Left kidney (tissue), 8 donors: ENCODE measurements around the gene GSX1. TPM values are rescaled to one million over a fixed set of nuclear protein-coding genes. Genes with fewer than 3 reads are reported as not detected.
A peak's percentile ranks its signal among the peaks of the same experiment; 100 is the strongest.
"Not testable (repeated sequence)": the region's sequence is repeated elsewhere in the genome, so short reads cannot be mapped to it uniquely, and the experiment has no call there.

Source experiments
- DNase-seq: peaks from one replicate; pipeline ENCODE4 v3.0.0-alpha.2; 2013
- long read RNA-seq, 8 donors: transcript quantifications; one replicate each; lab custom pipeline, GENCODE V29; 2026
- polyA plus RNA-seq: library from polyadenylated mRNA; unstranded; fragments of 120-200 nt; gene quantifications from one replicate; pipeline ENCODE4 v1.2.1, GENCODE V29; 2013; ENCODE audit not compliant: insufficient read length

The GSX1 gene
- polyA plus RNA-seq = not detected
- long read RNA-seq, donor 1 = 0 reads
- long read RNA-seq, donor 2 = 0 reads
- long read RNA-seq, donor 3 = 0 reads
- long read RNA-seq, donor 4 = 0 reads
- long read RNA-seq, donor 5 = 0 reads
- long read RNA-seq, donor 6 = 0 reads
- long read RNA-seq, donor 7 = 0 reads
- long read RNA-seq, donor 8 = 0 reads

DNA sequence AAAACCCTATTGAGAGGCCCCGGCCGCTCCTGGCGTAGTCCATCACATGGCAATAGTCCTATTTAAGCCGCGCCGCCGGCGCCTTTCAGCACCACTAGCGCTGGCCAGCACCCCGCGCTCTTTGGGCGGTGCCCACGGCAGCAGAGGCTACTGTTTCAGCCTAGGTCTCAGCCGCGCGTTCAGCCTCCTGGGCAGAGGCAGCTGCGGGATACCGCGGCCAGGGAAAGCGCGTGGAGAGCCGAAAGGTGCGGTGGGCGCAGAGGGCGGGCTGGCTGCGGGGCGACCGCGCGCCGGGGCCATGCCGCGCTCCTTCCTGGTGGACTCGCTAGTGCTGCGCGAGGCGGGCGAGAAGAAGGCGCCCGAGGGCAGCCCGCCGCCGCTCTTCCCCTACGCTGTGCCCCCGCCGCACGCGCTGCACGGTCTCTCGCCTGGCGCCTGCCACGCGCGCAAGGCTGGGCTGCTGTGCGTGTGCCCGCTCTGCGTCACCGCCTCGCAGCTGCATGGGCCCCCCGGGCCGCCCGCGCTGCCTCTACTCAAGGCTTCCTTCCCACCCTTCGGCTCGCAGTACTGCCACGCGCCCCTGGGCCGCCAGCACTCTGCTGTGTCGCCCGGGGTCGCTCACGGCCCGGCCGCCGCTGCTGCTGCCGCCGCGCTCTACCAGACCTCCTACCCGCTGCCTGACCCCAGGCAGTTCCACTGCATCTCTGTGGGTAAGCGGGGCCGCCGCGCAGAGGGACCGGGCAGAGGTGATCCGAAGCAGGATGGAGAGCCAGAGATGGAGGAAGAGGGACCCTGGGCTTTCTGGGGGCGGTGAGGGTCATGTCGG is at the start of gene GSX1:
TSS of gene GSX1 (plus strand) at position 91 of the 826 bp plus-strand sequence. CDS start at position 299, 208 bp downstream.
- DNase-seq = peak; percentile 79

DNA sequence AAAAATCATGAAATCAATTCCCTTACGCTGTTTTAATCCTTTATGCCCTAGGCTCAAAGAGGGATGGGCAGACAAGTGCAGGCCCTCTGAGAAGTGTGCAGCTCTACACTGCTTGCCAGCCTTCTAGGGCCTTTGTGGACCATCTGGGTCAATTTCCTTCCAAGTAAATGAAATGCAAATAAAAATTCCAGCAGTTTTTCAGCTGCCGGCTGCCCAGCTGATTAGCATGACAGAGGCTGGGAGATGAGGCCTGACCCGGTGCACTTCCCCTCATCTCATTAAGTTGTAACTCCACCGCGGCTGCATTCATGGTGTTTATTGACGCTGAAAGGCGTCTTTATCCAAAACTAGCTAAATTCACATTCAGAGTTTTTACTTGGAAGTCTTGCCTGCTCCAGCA is 47.5 kb upstream of the GSX1 start:
- no peak for DNase-seq

DNA sequence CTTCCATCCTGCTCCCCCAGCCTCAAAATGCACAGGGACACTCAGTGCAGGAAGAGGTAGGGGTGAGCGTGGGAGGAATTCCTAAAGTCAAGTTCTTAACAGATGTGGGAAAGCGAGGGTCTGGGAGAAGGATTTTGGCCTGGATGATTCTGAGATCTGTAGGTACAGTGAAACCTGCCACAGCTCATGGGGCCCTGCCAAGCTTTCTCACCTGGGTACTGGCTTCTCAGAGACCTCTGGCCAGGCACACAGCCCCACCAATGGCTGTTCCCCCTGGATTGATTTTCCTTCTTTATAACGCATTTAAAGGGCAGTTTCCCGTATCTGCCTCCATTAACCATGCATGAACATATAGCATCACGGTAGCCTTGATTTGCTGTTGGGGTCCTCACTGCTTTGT is 47.0 kb upstream of the GSX1 start:
- no peak for DNase-seq

DNA sequence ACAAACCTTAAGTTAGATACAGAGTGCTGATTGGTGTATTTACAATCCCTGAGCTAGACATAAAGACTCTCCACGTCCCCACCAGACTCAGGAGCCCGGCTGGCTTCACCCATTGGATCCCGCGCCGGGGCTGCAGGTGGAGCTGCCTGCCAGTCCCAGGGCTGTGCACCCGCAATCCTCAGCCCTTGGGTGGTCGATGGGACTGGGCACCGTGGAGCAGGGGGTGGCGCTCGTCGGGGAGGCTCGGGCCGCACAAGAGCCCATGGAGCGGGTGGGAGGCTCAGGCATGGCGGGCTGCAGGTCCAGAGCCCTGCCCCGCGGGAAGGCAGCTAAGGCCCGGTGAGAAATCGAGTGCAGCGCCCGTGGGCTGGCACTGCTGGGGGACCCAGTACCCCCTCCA is 44.1 kb upstream of the GSX1 start:
- not testable (repeated sequence) for DNase-seq

DNA sequence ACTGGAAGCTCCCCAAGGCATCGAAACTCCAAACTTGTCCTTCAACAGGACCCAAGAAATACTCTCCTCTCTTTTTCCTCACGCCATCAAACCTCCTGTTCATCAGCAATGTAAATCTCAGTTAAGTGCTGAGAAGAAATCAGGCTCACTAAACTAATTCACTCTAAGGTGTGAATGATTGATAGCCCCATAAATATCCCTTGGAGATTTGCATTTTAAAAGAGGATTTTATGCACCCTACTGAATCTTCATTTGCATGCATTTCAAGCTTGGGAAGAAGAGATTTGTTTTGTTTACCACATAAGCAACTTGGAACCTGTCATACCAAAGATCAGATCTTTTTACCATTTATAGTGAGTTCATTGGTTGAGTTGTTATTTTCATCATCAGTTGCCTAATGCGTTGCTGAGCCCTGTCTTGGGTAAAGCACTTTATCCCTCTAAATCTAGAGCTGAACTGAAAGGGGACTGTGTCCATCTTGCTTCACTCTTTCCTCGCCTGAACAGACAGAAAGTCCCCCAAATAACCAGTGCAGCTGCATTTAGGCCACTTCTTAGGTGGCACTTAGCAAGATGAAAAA is 40.2 kb upstream of the GSX1 start:
- DNase-seq = no peak

DNA sequence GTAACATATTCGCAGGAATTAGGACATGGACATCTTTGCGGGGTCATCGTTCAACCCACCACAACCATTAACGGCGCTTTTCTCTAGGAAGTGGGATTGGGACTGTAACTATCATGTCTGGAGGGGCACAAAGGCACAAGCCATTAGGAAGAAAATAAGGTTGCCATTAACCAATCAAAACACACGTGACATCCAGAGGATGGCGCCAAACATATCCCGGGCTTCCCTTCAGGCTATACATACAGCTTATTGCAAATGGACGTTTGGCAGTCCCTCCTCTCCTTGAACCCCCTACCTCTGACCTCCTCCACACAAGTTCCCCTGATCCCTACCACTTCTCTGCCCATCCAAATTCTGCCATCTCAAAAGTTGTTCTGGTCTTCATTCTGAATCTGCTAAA is 26.6 kb upstream of the GSX1 start:
- DNase-seq = no peak

DNA sequence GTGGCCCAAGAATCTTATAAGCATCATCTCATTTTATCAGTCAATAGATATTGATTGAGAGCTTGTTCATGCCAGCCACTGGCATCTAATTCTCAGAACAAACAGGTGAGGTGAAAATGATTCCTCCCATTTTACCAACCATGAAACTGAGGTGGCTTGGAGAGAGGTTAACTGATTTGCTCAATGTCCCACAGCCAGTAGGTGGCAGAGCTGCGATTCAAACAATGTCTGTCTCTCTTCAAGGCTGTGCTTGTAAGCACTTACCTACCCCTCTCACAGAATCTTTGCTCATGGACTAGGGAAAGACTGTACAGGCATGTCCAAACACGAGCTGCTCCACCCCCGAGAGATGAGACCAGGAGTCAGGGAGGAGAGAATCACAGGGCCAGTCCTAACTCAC is 21.5 kb upstream of the GSX1 start:
- DNase-seq = no peak

DNA sequence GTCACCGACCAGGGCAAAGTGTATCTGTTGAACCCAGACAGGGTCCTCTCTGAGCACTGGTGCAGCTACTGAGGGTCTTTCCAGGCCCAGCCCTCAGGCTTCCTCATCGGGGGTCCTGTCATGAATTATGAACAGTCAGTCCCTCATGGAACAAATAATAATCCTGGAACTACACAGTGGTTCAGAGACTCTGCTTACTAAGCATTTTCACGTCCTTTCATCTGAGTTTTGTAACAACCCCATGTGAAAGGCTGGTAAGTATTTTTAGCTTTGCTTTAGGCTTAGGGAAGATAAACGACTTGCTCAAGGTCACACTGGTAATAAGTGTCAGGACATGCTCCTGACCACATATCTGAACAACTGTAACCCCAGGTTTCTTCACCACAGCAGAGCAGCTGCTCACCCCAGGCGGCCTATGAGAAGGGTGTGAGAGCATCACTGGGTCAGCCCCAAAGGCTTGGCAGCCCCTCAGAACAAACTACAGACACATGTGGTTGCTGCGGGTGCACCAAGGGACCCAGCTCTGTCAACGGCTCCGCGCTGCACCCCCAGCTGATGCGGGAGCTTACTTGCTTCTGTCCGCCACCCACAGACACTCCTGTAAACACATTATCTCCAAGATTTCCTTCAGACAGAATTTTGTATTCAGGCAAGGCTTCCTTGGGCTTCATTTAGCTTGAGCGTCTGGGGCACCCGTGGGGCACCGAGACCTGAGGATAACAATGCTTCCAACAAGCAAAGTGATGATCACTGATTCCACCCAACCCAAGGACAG is 19.4 kb upstream of the GSX1 start:
- DNase-seq = no peak

DNA sequence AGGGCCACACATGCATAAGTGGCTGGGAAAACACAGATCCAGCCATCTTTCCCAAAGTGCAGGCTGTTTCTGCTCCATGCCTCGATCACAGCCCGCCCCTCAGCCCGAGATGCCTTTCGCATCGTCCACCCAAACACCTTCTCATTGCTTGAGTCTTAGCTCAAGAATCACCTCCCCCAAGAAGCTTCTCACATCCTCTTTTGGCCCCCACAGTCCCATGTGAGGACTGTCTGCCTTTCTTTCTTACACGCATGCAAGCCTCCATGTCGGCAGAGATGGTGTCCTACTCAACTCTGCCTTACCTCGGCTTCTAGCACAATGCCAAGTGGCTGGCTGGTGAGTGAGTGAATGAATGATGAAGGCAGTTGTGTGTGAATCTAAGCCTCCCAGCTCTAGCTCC is 18.1 kb upstream of the GSX1 start:
- no peak for DNase-seq

DNA sequence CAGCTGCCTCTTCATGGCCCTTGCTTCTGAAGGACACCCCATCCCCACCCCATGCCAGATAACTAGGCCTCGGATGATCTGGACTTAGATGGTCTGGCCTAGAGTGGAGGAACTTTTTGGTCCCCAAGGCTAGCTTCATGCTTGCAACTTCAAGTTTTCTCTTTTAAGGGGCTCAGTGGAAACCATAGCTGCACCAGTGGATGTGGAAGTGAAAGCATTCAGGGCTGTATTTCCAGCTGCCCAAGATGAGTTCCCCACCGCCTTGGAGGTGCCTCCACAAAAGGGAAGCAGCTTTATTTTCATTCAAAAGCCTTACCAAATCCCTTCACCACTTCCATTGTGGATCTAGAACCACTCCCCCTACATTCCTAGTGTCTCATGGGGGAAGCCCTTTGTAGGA is 17.6 kb upstream of the GSX1 start:
- no peak for DNase-seq

DNA sequence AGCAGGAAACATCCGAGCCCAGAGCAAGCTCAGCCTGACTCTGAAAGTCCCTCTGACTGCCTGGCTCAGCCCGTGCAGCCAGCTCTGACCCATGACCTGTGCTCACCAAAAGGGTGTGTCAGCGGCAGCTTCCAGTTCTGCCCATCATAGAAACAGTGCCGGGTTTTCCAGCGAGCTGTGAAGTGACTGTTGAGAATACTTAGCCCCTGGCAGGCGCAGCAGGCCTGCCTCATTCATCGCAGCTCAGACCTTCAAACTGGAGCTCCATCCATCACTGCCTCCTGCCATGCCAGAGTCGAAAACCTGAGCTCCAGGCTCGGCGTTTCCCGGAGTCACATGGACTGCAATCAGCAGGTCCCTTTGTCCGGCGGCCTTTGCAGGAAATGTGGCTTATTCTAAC is 16.3 kb upstream of the GSX1 start:
- no peak for DNase-seq

DNA sequence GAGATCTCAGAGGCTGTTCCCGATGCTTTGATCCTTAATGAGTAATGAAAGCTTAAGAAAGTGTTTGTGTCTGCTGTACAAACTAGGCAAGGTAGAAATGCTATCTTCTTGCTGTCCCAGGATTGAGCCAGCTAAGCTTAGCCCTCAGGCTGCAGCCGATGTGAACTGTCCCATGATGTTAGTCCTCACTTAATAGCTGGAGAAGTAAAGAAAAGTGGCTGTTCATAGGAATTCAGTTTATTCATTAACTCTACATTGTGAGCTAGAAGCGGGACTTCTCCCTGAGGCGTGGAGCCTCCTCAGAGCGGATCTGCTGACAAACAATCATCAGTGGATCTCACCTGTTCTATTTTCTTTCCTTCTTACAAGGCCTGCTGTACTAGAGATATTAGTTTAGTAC is 10.1 kb upstream of the GSX1 start:
- no peak for DNase-seq

DNA sequence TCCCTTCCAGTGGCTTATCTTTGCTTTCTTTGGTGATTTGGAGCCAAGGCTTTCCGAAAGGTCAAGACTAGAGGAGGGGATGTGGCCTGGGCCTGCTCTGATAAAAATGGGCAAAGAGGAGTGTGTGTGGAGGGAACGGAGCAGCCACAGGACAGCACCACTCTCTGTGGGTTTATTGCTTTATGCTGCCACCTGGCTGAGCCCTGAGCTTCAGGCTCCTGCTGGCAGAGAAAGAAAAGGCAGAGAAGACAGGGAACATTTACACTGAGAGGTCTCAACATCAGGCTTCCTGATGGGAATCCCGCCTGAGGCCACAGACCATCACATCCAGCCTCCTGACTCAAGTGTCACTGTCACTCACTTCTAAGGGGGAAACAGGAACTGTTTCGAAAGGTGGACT is 9.2 kb upstream of the GSX1 start:
- no peak for DNase-seq

DNA sequence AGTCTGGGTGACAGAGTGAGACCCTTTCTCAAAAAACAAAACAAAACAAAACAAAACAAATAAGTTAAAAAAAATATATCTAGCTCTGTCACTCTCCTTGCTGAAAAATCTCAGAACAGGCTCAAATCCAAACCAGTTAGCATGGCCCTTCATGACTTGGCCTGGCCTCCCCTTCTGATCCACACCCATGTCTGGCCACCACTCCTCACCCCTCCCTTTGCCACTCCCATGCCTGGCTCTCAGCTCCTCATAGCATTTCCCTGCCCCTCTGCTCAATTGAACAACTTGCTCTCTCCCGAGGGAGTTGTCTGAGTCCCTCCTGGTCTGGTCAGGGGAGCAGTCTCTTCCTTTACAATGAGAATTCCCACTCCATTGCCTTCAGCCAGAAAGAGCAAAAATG is 4.0 kb upstream of the GSX1 start:
- DNase-seq = no peak

DNA sequence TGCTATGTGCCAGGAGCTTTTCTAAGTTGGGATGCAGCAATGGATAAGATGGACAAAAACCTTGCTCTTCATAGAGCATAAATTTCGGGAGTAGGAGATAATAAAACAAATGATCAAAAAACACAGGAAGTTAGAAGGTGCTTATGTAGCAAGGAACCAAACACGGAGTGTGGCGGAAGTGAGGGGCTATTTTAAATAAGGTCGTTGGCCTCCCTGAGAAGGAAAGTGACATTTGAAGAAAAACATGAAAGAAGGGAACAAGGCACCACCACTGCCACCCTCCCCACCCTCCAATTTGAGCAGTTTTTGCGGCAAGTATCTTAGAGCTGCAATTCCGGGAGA is 3.2 kb upstream of the GSX1 start:
- no peak for DNase-seq

DNA sequence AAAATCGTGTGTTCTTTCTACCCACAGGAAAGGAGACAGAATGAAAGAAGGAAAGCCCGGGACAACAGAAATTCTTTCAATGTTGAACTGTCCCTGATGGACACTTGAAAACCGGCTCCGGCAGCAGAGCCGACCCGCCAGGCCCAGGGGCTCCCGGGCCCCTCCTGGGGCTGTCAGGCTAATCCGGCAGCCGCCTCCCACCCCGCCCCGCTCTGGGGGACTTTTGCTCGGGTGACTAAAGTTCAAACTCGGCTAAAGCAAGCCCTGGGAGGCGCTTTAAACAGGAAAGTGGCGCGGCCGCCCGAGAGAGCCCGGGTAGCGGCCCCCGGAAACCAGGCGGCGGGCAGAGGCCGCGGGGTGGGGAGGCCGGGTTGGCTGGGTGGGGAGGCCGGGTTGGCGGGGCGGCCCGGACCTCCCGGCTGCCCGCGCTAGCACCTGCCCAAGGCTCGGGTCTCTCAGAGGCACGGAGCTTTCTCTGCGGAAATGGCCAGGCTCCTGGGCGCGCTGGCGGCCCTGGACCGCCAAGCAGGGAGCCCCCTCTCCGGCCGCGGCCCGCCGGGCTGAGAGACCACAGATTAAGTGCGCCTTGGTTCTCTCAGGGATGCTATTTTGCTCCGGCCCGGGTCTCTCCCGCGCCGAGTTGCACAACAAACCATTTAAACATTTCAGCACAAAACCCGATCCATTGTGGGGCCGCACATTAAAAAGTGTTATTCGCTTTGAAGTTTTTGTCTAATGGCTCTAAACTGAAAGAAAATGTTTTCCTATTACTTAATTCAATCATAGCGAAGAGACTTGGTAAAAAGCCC is 2.6 kb upstream of the GSX1 start:
- no peak for DNase-seq

DNA sequence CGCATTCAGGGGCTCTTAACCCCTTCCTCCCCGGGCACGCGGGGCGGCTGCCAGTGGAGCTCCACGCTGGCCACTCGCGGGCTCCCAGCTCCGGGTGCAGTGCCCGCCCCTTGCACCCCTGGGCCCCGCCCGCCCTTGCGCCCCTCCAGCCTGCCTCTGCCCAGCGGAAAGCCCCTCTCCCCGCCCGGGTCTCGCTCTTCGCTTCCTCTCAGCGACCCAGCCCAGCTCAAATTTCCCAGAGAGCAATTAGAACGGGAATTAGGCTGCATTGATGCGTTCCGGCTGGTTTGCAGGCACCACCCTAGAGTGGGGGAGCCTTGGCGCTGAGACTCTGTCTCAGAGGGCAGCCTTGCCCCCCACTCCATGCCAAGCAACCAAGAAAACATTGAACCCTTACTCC is 1.8 kb upstream of the GSX1 start:
- no peak for DNase-seq

DNA sequence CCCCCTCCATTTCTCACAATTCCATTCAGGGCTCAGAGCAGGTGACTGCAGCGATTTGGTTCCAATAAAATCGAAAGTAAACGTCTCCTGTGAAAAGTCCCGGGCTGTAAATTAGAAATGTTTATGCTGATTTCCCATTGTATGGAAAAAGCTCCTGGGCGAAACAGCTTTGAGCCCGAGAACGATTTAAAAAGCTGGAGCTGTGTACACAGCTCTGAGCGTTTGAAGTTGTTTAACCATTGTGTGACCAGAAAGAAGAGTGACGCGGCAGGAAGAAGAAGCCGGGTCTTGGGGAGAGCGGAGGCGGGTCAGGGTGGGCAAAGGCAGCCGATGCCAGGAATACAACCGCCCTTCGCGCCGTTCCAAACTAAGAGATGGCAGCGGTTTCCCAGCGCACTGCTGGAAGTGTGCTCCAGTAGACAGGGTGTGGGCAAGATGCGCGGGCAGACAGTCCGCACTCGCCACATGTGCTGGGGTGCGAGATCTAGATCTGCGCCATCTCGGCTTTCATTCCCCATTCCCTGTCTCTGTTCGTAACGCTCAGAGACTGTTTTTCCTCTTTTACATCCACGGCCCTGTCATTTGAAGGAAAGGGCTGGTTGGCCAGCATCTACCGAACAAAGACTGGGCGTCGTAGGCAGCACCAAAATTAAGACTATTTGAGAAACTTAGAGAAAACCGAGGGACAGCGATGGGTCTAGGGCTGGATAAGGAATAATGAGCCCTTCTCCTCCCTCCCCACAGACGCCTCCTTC is 960 bp upstream of the GSX1 start:
- no peak for DNase-seq

DNA sequence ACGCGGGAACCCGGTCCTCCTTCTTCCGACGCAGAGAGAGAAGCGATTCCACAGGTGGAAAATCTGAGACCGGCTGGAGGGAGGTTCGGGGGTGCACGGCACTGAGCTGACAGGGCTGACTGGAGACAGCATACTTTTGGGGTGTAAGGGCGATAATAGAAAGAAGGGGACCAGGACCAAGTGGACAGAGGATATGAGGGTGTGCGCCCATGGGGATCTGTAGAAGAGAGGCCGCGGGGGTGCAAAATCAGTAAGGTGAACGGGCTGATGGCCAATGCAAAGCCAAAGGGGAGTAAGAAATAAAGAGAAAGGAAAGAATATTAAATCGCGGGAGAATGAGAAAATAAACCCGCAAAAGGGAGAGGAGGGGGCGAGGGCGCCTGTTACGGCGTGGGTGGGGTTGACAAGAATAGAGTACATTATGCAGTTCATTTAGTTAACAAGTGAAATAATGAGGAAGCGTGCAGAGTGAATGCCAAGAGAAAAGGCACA is 336 bp upstream of the GSX1 start:
- DNase-seq = no peak

DNA sequence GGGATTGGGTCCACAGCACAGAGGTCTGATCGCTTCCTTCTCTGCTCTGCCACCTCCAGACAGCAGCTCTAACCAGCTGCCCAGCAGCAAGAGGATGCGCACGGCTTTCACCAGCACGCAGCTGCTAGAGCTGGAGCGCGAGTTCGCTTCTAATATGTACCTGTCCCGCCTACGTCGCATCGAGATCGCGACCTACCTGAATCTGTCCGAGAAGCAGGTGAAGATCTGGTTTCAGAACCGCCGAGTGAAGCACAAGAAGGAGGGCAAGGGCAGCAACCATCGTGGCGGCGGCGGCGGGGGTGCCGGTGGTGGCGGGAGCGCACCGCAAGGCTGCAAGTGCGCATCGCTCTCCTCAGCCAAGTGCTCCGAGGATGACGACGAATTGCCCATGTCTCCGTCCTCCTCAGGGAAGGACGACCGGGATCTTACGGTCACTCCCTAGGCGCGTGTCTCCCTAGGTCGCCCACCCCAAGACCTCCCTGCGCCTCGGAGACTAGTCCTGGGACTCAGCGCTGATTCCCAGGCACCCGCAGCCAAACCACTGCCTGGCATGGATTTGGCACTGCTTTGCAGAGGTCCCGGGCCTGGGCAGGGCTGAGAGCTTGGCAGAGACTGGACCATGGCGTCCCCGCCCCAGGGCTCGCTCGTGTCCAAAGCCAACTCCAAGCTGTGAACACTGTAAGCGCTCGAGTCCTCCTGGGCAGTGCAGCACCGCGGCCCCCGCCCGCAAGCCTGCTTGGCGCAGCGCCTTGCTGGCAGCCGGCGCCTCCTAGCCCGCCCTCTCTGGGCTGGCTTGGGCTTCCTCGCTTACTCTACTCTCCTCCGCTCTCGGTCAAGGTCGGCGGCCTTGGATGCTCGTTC is 1.5 kb downstream of the GSX1 start:
- no peak for DNase-seq
